ENCODE results near the gene METTL15. TPM values are rescaled to one million over a fixed set of nuclear protein-coding genes. Genes with fewer than 3 reads are reported as not detected.
"Not testable (repeated sequence)": the region's sequence is repeated elsewhere in the genome, so short reads cannot be mapped to it uniquely, and the experiment has no call there.

Gene METTL15
- total and polyA plus RNA-seq, 7 donors = 5.4 to 15.0 (median 8.1) TPM

DNA sequence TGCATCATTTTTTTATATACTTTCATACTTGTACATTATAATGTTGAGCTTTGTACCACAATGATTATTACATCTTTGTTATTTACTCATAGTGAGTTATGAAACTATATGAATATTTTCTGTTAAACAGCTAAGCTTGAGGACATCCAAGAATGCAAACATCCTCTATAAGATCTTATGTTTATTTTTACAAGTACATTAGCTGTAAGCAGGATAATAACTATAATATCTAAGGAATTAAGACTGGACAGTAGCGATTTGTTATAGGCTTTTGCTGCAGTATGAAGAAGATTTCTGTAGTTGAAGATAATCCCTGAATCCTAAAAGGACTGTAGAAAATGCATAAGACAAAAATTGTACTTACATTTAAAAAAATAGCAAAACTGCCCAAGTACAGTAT, 176.0 kb downstream of the METTL15 start:
- no peaks in the 10 kb centered on the region for H3K4me1 ChIP-seq
- no peak overlapping the region for H3K27ac ChIP-seq
- no peak overlapping the region for H3K4me3 ChIP-seq
- intact Hi-C loops (cut with DNase I) = no loop called here
- TF ChIP-seq EP300 (IDR thresholded peaks at IDR 0.05) = no peak
- no peaks in the 10 kb centered on the region for H3K9me3 ChIP-seq
- 91 to 95% methylated on average over 1 of the region's 1 CpG for WGBS, 2 donors
- no peak for DNase-seq
- peaks cover 0 to 3% (median 0%) of the 10 kb centered on the region in 4 donors for H3K36me3 ChIP-seq
- no peaks in the 10 kb centered on the region for H3K27me3 ChIP-seq

GRCh38 chr11:28289444-28289843, 181.3 kb downstream of the METTL15 start:
- H3K27ac ChIP-seq = no peak overlapping the region
- no peak for DNase-seq
- no peaks in the 10 kb centered on the region for H3K4me1 ChIP-seq
- WGBS, 2 donors = 89 to 91% methylated on average over 1 of the region's 1 CpG
- no peak overlapping the region for H3K4me3 ChIP-seq
- H3K9me3 ChIP-seq = no peaks in the 10 kb centered on the region
- intact Hi-C loops (cut with DNase I) = no loop called here
- TF ChIP-seq POLR2AphosphoS5 (IDR thresholded peaks at IDR 0.05) (no peak), EP300 (IDR thresholded peaks at IDR 0.05) (no peak), POLR2A (IDR thresholded peaks at IDR 0.05) (no peak)
- TF ChIP-seq, protein P1, sequence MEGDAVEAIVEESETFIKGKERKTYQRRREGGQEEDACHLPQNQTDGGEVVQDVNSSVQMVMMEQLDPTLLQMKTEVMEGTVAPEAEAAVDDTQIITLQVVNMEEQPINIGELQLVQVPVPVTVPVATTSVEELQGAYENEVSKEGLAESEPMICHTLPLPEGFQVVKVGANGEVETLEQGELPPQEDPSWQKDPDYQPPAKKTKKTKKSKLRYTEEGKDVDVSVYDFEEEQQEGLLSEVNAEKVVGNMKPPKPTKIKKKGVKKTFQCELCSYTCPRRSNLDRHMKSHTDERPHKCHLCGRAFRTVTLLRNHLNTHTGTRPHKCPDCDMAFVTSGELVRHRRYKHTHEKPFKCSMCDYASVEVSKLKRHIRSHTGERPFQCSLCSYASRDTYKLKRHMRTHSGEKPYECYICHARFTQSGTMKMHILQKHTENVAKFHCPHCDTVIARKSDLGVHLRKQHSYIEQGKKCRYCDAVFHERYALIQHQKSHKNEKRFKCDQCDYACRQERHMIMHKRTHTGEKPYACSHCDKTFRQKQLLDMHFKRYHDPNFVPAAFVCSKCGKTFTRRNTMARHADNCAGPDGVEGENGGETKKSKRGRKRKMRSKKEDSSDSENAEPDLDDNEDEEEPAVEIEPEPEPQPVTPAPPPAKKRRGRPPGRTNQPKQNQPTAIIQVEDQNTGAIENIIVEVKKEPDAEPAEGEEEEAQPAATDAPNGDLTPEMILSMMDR (IDR thresholded peaks at IDR 0.05) = no peak
- no peaks in the 10 kb centered on the region for H3K27me3 ChIP-seq
- H3K36me3 ChIP-seq = peaks cover 0 to 11% (median 3%) of the 10 kb centered on the region in 4 donors

DNA sequence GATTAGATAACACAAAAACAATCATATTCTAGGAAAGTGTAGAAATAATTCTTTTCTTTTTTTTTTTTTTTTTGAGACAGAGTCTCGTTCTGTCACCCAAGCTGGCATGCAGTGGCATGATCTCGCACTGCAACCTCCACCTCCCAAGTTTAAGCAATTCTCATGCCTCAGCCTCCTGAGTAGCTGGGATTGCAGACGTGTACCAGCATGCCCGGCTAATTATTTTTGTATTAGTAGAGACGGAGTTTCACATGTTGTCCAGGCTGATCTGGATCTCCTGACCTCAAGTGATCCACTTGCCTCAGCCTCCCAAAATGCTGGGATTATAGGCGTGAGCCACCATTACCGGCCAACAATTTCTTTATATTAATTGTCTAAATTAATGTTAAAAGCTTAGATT, 182.8 kb downstream of the METTL15 start:
- H3K27me3 ChIP-seq; H3K4me1 ChIP-seq; H3K9me3 ChIP-seq; H3K27ac ChIP-seq; DNase-seq; H3K4me3 ChIP-seq; intact Hi-C loops (cut with DNase I): not testable (repeated sequence)
- H3K36me3 ChIP-seq = peaks cover 0 to 11% (median 3%) of the 10 kb centered on the region in 4 donors
- 95 to 96% methylated on average over 7 of the region's 7 CpGs for WGBS, 2 donors

GRCh38 chr11:28296426-28296825, 188.2 kb downstream of the METTL15 start:
- TF ChIP-seq POLR2AphosphoS5 (IDR thresholded peaks at IDR 0.05) (no peak), POLR2A (IDR thresholded peaks at IDR 0.05) (no peak), EP300 (IDR thresholded peaks at IDR 0.05) (no peak)
- TF ChIP-seq, protein P1 (IDR thresholded peaks at IDR 0.05) = no peak
- 87 to 95% methylated on average over 2 of the region's 2 CpGs for WGBS, 2 donors
- intact Hi-C loops (cut with DNase I) = no loop called here
- no peak for DNase-seq
- H3K9me3 ChIP-seq = no peaks in the 10 kb centered on the region
- no peaks in the 10 kb centered on the region for H3K27me3 ChIP-seq
- H3K4me3 ChIP-seq = no peak overlapping the region
- H3K36me3 ChIP-seq = peaks cover 0 to 22% (median 0%) of the 10 kb centered on the region in 4 donors
- no peak overlapping the region for H3K27ac ChIP-seq
- no peaks in the 10 kb centered on the region for H3K4me1 ChIP-seq

DNA sequence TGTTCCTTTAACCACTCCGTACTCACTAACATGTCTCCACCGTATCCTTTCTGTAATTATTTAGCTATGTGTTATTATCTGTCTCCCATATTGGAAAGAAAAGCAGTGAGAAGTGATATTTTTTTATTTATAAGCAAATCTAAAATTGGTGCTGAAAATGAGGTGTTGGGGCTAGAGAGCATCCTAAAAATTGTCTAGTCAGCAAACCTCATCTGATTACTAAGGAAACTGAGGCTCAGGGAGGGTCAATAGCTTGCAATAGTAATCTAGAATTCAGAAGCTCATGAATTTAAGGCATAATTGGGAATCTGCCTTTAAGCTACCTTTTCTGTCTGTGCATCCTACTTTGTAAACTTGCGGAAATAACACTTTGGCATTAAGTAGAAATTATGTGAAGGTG, 190.0 kb downstream of the METTL15 start:
- WGBS, 2 donors = 96 to 98% methylated on average over 3 of the region's 3 CpGs
- Histone ChIP-seq H3K4me1 (no peaks in the 10 kb centered on the region), H3K36me3 (peaks cover 0 to 25% (median 2%) of the 10 kb centered on the region in 4 donors), H3K9me3 (no peaks in the 10 kb centered on the region), H3K27ac (no peak overlapping the region), H3K4me3 (no peak overlapping the region), H3K27me3 (no peaks in the 10 kb centered on the region)
- DNase-seq = no peak
- intact Hi-C loops (cut with DNase I) = no loop called here
- TF ChIP-seq POLR2A (IDR thresholded peaks at IDR 0.05) (no peak), POLR2AphosphoS5 (IDR thresholded peaks at IDR 0.05) (no peak), EP300 (IDR thresholded peaks at IDR 0.05) (no peak)
- TF ChIP-seq, protein P1 (IDR thresholded peaks at IDR 0.05) = no peak

- 92 to 96% methylated on average over 2 of the region's 2 CpGs for WGBS, 2 donors
- Histone ChIP-seq H3K4me3 (no peak overlapping the region), H3K27me3 (no peaks in the 10 kb centered on the region), H3K4me1 (no peaks in the 10 kb centered on the region), H3K9me3 (no peaks in the 10 kb centered on the region), H3K27ac (no peak overlapping the region), H3K36me3 (peaks cover 0 to 6% (median 2%) of the 10 kb centered on the region in 4 donors)
- TF ChIP-seq, protein P1 (IDR thresholded peaks at IDR 0.05) = no peak
- TF ChIP-seq POLR2A (IDR thresholded peaks at IDR 0.05) = no peak
- no peak for TF ChIP-seq EP300 (IDR thresholded peaks at IDR 0.05)
- no peak for TF ChIP-seq POLR2AphosphoS5 (IDR thresholded peaks at IDR 0.05)
- intact Hi-C loops (cut with DNase I) = no loop called here
- no peak for DNase-seq
Measured at GRCh38 chr11:28303477-28304191, 195.4 kb downstream of the METTL15 start.
